Transverse colon (tissue), 3 donors: ENCODE results near the gene SHF.

ENCODE experiments used
- CTCF ChIP-seq, 5 experiments: fragments of 200-600 bp in 3 of 5; fragments of 450-650 bp in 2 of 5; sonication (generic) in 3 of 5; IDR thresholded peaks; 1 replicate in 2 of 5; 2 replicates in 3 of 5; pipeline ENCODE4 v1.5.1; 2016 to 2017; ENCODE audit warnings: antibody characterized with exemption in 5 of 5, inconsistent platforms in 3 of 5, mild to moderate bottlenecking in 2 of 5, moderate library complexity in 1 of 5
- POLR2A ChIP-seq: fragments of 450-650 bp; IDR thresholded peaks from one replicate; pipeline ENCODE4 v1.6.1; 2016; ENCODE audit warnings: antibody characterized with exemption, mild to moderate bottlenecking, moderate library complexity

GRCh38 chr15:45166834-45167630 is 20.7 kb downstream of the SHF start:
- TF ChIP-seq POLR2A (peak; percentile 67), CTCF (IDR thresholded peaks at IDR 0.05) (peak; percentile 68 to 89 (median 74))
